Smooth muscle cell (in vitro differentiated cells): ENCODE measurements around the gene DCTPP1. TPM values are rescaled to one million over a fixed set of nuclear protein-coding genes. Genes with fewer than 3 reads are reported as not detected.

Experiments used
- DNase-seq: peaks from one replicate; lab custom pipeline; 2025; ENCODE audit not compliant: unreplicated experiment; lab: John Stamatoyannopoulos, UW
- H2AFZ ChIP-seq: fragments of 200-600 bp; sonication (generic); 2 replicates; pipeline ENCODE4 v1.6.0; 2016; ENCODE audit warnings: antibody characterized with exemption, low read depth, mild to moderate bottlenecking
- H3F3A ChIP-seq: fragments of 200-600 bp; sonication (generic); 2 replicates; pipeline ENCODE4 v1.6.0; 2017; ENCODE audit warnings: antibody characterized with exemption, low read depth
- H3K27ac ChIP-seq: fragments of 200-600 bp; sonication (generic); 2 replicates; pipeline ENCODE4 v1.5.1; 2016; ENCODE audit warnings: low read depth, mild to moderate bottlenecking
- H3K27me3 ChIP-seq: fragments of 200-600 bp; sonication (generic); 2 replicates; pipeline ENCODE4 v1.6.1; 2016; ENCODE audit warnings: low read depth, mild to moderate bottlenecking
- H3K36me3 ChIP-seq: fragments of 200-600 bp; sonication (generic); 2 replicates; pipeline ENCODE4 v1.5.1; 2016; ENCODE audit warnings: low read depth
- H3K4me1 ChIP-seq: fragments of 200-600 bp; sonication (generic); 2 replicates; pipeline ENCODE4 v1.5.1; 2016; ENCODE audit warnings: low read depth
- H3K4me2 ChIP-seq: fragments of 200-600 bp; sonication (generic); 2 replicates; pipeline ENCODE4 v1.6.0; 2016; ENCODE audit warnings: mild to moderate bottlenecking
- H3K4me3 ChIP-seq: fragments of 200-600 bp; sonication (generic); 2 replicates; pipeline ENCODE4 v1.5.1; 2016; ENCODE audit warnings: mild to moderate bottlenecking
- H3K79me2 ChIP-seq: fragments of 200-600 bp; sonication (generic); 2 replicates; pipeline ENCODE4 v1.6.0; 2016; ENCODE audit warnings: low read depth, mild to moderate bottlenecking
- H3K9ac ChIP-seq: fragments of 200-600 bp; sonication (generic); 2 replicates; pipeline ENCODE4 v1.6.0; 2016; ENCODE audit warnings: low read depth
- H3K9me3 ChIP-seq: fragments of 200-600 bp; sonication (generic); replicated peaks from 2 replicates; pipeline ENCODE4 v1.5.1; 2016; ENCODE audit warnings: low read depth
- H4K20me1 ChIP-seq: fragments of 200-600 bp; sonication (generic); 2 replicates; pipeline ENCODE4 v1.6.0; 2016; ENCODE audit warnings: low read depth
- WGBS: methylation state at CpG from one replicate; pipeline ENCODE4 v1.1.7; 2016; ENCODE audit warnings: low lambda C conversion rate; 5-methylcytosine and 5-hydroxymethylcytosine counted together
- polyA plus RNA-seq: library from polyadenylated mRNA; unstranded; fragments of >200 nt; fragmentation: Nextera tagmentation; extraction: Ambion mirVana; gene quantifications from 2 replicates; pipeline ENCODE4 v1.2.1, GENCODE V29; 2016
- total RNA-seq: library from RNA; depleted of rRNA; stranded (reverse); fragments of >200 nt; gene quantifications from 2 replicates; pipeline ENCODE4 v1.2.3, GENCODE V29; 2014
- TF ChIP-seq, protein P1 (sequence below): fragments of 200-600 bp; sonication (generic); IDR thresholded peaks from 2 replicates; pipeline ENCODE4 v1.5.1; 2017; ENCODE audit warnings: borderline replicate concordance, mild to moderate bottlenecking, antibody characterized with exemption; ENCODE audit not compliant: insufficient read depth, poor library complexity, severe bottlenecking

DCTPP1 gene
- total and polyA plus RNA-seq, 2 experiments from 2014 or later: 18.4 to 37.8 TPM

DNA sequence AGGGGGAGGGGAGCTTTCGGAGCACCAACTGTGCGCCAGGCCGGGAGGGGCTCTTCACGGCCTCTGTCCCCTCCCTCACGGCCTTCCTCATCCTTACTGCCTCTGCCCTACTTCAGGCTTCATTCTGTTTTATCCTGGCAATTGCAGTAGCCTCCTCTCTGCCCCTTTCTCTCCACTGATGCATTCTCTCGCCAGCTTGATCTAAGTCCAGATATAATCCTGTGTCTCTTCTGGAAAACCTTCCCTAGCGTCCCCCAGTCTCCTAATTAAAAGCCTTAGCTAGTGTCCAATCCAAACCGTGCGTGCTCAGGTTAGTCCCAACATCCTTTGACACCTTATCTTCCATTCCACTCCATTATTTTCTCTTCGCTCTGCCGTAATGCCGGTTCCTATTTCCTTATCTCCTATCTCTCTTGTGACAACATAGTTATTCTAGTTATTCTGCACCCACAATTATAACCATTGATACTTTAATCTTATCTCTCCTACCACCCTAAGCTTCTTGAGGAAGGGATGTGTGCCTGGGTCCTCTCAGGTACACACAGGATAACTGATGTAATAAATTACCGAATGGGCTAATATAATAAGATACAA, 33.7 kb downstream of the DCTPP1 start:
- DNase-seq: no peak
- TF ChIP-seq, protein P1, sequence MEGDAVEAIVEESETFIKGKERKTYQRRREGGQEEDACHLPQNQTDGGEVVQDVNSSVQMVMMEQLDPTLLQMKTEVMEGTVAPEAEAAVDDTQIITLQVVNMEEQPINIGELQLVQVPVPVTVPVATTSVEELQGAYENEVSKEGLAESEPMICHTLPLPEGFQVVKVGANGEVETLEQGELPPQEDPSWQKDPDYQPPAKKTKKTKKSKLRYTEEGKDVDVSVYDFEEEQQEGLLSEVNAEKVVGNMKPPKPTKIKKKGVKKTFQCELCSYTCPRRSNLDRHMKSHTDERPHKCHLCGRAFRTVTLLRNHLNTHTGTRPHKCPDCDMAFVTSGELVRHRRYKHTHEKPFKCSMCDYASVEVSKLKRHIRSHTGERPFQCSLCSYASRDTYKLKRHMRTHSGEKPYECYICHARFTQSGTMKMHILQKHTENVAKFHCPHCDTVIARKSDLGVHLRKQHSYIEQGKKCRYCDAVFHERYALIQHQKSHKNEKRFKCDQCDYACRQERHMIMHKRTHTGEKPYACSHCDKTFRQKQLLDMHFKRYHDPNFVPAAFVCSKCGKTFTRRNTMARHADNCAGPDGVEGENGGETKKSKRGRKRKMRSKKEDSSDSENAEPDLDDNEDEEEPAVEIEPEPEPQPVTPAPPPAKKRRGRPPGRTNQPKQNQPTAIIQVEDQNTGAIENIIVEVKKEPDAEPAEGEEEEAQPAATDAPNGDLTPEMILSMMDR: no peak
- peak overlapping the region; percentile 28 for H3K27ac ChIP-seq
- no peaks in the 10 kb centered on the region for H3K36me3 ChIP-seq
- H3F3A ChIP-seq: peaks cover 35% of the 10 kb centered on the region
- H3K27me3 ChIP-seq: no peaks in the 10 kb centered on the region
- no peaks in the 10 kb centered on the region for H4K20me1 ChIP-seq
- H3K9me3 ChIP-seq: no peaks in the 10 kb centered on the region
- peak overlapping the region; percentile 96 for H3K4me2 ChIP-seq
- H3K4me1 ChIP-seq: peaks cover 32% of the 10 kb centered on the region
- H3K4me3 ChIP-seq: peak overlapping the region; percentile 95
- H3K79me2 ChIP-seq: peaks cover 28% of the 10 kb centered on the region
- WGBS: 16% methylated on average over 13 of the region's 13 CpGs
- peak overlapping the region; percentile 49 for H3K9ac ChIP-seq
- no peak overlapping the region for H2AFZ ChIP-seq

DNA sequence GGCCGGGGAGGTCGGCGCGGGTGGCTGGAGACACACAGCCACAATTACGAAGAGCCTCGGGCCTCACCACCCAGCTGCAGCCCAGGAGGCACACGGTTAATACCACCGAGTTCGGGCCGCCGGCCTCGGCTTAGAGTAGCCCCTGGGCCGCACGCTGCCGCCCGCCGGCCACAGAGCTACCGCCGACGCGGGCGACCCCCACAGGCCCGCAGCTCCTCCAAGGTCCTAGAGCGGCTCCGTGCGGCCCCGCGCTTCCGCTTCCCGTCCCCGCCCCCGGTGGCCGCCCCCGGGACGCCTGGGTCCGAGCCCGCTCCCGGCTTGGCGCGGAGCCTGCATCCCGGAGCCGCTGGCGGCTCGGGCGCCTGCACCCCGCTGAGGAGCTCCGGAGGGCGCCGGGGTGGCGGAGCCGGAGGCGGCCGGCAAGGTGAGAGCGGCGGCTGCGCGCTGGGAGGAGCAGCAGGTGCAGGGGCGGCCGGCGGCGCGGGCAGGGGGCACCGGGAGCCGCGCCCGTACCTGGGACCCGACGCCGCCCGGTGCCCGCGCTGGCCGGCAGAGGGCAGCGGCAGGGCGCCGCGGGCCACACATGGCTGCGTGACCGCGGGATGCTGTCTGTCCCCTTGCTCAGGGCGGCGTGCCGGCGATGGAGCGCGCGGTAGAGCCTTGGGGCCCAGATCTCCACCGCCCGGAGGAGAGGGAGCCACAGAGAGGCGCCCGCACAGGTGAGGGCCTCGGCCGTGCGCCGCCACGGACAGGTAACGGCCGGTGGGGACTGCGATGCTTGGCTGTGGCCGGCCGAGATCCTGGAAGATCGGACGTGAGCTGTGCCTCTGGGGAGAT, 34.5 kb downstream of the DCTPP1 start, which contains the start of gene ZNF48:
TSS of gene ZNF48 (plus strand) at position 266 of the 837 bp plus-strand sequence. CDS start at position 641, 375 bp downstream.
- Histone ChIP-seq H3K9ac (peak within 1 kb of the TSS; percentile 74), H2AFZ (peak within 1 kb of the TSS; percentile 77), H3K4me3 (peak within 1 kb of the TSS; percentile 95), H3K4me1 (peaks cover 32% of the 10 kb centered on the region), H3K36me3 (no peaks in the 10 kb centered on the region), H3K79me2 (peaks cover 28% of the 10 kb centered on the region), H3K4me2 (peak within 1 kb of the TSS; percentile 96), H3K27me3 (no peaks in the 10 kb centered on the region), H3K27ac (peak within 1 kb of the TSS; percentile 86), H4K20me1 (no peaks in the 10 kb centered on the region), H3F3A (peaks cover 27% of the 10 kb centered on the region), H3K9me3 (no peaks in the 10 kb centered on the region)
- TF ChIP-seq, protein P1: peak; percentile 25
- WGBS: 2% methylated on average over 31 of the region's 103 CpGs
- DNase-seq: peak; percentile 54

DNA sequence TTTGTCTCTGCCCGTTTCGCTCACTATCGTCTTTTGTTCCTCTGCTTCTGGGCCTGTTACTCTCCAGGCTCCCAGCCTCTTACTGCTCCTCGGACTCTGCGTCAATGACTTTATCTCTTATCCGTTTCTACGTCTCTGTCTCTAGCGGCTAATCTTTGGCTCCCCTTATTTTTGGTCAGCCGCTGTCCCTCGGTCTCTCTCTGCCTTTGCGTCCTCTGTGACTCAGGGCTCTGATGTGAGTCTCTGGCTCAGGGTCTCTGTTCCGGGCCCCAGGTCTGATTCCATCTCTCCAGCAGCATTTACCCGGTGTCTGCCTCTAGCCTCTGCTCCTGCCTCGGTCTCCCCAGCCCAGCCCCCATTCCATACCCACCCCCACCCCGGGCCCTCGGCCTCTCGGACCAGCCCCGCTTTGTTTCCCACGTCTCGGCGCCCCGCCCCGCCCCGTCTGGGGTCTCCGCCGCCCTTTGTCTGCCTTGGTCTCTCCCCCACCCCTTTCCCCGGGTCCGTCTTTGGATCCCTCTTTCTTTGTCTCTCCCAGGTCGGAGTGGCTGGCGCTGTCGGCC, 35.2 kb downstream of the DCTPP1 start:
- 2% methylated on average over 19 of the region's 31 CpGs for WGBS
- peaks cover 28% of the 10 kb centered on the region for H3K79me2 ChIP-seq
- no peaks in the 10 kb centered on the region for H3K9me3 ChIP-seq
- TF ChIP-seq, protein P1: no peak
- H3F3A ChIP-seq: peaks cover 26% of the 10 kb centered on the region
- H4K20me1 ChIP-seq: no peaks in the 10 kb centered on the region
- H3K36me3 ChIP-seq: no peaks in the 10 kb centered on the region
- peak overlapping the region; percentile 74 for H3K9ac ChIP-seq
- H2AFZ ChIP-seq: peak overlapping the region; percentile 77
- peak overlapping the region; percentile 86 for H3K27ac ChIP-seq
- no peaks in the 10 kb centered on the region for H3K27me3 ChIP-seq
- DNase-seq: peak; percentile 54
- peak overlapping the region; percentile 96 for H3K4me2 ChIP-seq
- H3K4me1 ChIP-seq: peaks cover 29% of the 10 kb centered on the region
- peak overlapping the region; percentile 95 for H3K4me3 ChIP-seq
